HG03196 (cell line): ENCODE results near the gene PKHD1.
A peak's percentile ranks its signal among the peaks of the same experiment; 100 is the strongest.

Experiments
- ATAC-seq: cut with Tn5 transposase; IDR thresholded peaks from one replicate; pipeline ENCODE4 v1.9.1; 2021; ENCODE audit not compliant: unreplicated experiment

Gene PKHD1

GRCh38 chr6:52045481-52045880 lies 41.9 kb downstream of the PKHD1 start:
- ATAC-seq: no peak

- ATAC-seq: no peak
Observed at GRCh38 chr6:52045033-52045432, 42.4 kb downstream of the PKHD1 start.

- no peak for ATAC-seq
Observed at GRCh38 chr6:52042141-52042885, 45.1 kb downstream of the PKHD1 start.

- no peak for ATAC-seq
Observed at GRCh38 chr6:52041134-52041533, 46.3 kb downstream of the PKHD1 start.

GRCh38 chr6:52027699-52028098 lies 59.7 kb downstream of the PKHD1 start:
- ATAC-seq: no peak

GRCh38 chr6:52024451-52025068 lies 62.9 kb downstream of the PKHD1 start:
- no peak for ATAC-seq

GRCh38 chr6:52022675-52023074 lies 64.7 kb downstream of the PKHD1 start:
- ATAC-seq: no peak

GRCh38 chr6:52020945-52021570 lies 66.4 kb downstream of the PKHD1 start:
- no peak for ATAC-seq

GRCh38 chr6:52019881-52020280 lies 67.5 kb downstream of the PKHD1 start:
- ATAC-seq: no peak

- no peak for ATAC-seq
Observed at GRCh38 chr6:52019092-52019491, 68.3 kb downstream of the PKHD1 start.

- no peak for ATAC-seq
Observed at GRCh38 chr6:52016915-52017748, 70.3 kb downstream of the PKHD1 start.

GRCh38 chr6:52015953-52016352 lies 71.5 kb downstream of the PKHD1 start:
- no peak for ATAC-seq

GRCh38 chr6:52014391-52014790 lies 73.0 kb downstream of the PKHD1 start:
- ATAC-seq: no peak

- ATAC-seq: no peak
Observed at GRCh38 chr6:52013035-52013434, 74.4 kb downstream of the PKHD1 start.

- ATAC-seq: no peak
Observed at GRCh38 chr6:52012582-52012981, 74.8 kb downstream of the PKHD1 start.

GRCh38 chr6:52010806-52011205 lies 76.6 kb downstream of the PKHD1 start:
- ATAC-seq: no peak

GRCh38 chr6:52010145-52010544 lies 77.3 kb downstream of the PKHD1 start:
- ATAC-seq: no peak

- no peak for ATAC-seq
Observed at GRCh38 chr6:52009466-52010140, 77.8 kb downstream of the PKHD1 start.

GRCh38 chr6:52000064-52000463 lies 87.3 kb downstream of the PKHD1 start:
- ATAC-seq: no peak

- ATAC-seq: peak; percentile 87
Observed at GRCh38 chr6:51996296-51996947, 91.0 kb downstream of the PKHD1 start.
